GM12874 (cell line): Measurements from ENCODE around the gene MRPL43.

Experiments used
- TF ChIP-seq, protein P1 (sequence below): IDR thresholded peaks from 2 replicates; pipeline ENCODE4 v1.5.1; 2011; ENCODE audit warnings: low read depth, mild to moderate bottlenecking, control low read depth, low read length, moderate library complexity; ENCODE audit not compliant: insufficient read depth

MRPL43 gene

DNA sequence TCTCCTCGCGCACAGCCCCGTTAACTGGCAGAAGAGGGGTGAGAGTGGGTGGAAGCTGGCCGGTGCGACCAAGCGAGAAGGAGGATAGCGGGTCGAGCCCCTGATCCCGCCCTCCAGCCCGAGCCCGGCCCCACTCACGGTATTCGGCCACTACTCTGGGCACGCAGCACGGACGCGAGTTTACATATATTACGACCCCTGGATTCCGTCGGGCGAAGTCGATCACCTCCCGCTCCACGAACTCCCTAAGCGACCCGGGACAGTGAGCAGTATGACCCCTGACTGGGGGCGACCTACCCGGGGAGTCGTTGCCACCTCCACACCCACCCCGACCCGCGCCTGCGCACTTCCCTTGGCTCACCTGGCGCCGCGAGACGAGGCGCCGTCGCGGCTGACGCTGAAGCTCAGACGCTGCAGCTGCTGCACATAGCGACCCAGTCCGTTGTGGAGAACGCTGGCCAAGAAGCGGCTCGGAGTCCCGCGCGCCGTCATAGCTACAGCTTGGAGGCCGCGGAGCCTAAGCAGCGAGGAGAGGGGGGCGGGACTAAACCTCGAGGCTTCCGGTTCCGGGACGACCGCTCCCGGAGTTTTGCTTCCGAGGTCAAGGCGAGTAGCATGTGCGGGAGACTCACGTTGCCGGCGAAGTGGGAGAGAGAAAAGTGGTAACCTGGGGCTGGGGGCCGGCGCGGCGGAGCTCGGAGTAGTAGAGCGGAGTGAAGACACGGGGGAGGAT is at the start of gene MRPL43, which contains the start of gene TWNK:
Gene MRPL43 (minus strand): TSS at position 546 of the 733 bp plus-strand sequence. CDS start 54 bp downstream, at position 492.
Gene TWNK (plus strand): TSS at position 592 of the 733 bp plus-strand sequence. CDS start 668 bp downstream, outside the sequence.
- TF ChIP-seq, protein P1, sequence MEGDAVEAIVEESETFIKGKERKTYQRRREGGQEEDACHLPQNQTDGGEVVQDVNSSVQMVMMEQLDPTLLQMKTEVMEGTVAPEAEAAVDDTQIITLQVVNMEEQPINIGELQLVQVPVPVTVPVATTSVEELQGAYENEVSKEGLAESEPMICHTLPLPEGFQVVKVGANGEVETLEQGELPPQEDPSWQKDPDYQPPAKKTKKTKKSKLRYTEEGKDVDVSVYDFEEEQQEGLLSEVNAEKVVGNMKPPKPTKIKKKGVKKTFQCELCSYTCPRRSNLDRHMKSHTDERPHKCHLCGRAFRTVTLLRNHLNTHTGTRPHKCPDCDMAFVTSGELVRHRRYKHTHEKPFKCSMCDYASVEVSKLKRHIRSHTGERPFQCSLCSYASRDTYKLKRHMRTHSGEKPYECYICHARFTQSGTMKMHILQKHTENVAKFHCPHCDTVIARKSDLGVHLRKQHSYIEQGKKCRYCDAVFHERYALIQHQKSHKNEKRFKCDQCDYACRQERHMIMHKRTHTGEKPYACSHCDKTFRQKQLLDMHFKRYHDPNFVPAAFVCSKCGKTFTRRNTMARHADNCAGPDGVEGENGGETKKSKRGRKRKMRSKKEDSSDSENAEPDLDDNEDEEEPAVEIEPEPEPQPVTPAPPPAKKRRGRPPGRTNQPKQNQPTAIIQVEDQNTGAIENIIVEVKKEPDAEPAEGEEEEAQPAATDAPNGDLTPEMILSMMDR, result no peak

GRCh38 chr10:101036726-101037125 is 49.4 kb upstream of the MRPL43 start:
- TF ChIP-seq, protein P1, result no peak

DNA sequence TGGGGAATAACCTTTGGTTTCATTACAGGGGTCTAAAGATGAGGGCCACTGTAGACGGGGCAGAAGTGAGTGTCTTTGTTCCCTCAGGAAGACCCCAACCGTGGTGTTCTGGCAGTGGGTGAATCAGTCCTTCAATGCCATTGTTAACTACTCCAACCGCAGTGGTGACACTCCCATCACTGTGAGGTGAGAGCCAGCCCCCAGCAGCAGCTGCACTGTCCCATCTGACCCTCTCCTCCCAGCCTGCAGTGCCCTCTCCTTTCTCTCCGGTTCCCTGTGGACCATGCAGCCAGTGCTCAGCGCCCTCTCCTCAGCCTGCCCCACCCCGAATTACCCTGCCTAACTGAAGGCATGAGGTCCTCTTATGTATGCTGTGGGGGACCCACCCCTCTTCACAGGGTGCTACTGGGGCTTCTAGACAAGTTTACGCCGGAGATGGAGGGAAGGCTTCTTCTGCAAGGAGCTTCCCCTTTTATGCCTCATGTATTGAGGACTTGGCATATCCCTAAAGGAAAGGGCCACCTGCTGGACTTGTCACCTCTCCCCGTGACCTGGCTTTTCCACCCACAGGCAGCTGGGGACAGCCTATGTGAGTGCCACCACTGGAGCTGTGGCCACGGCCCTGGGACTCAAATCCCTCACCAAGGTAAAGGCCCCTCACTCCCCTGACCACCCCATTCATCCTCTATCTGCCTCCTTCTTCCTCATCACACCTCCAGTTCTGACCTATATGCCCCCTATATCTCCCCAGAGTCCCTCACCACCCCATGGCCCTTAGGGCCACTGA is 48.8 kb upstream of the MRPL43 start:
- TF ChIP-seq, protein P1, result no peak

- TF ChIP-seq, protein P1, result no peak
Measured at GRCh38 chr10:101035314-101035713, 48.0 kb upstream of the MRPL43 start.

- TF ChIP-seq, protein P1, result no peak
Measured at GRCh38 chr10:101033276-101033675, 46.0 kb upstream of the MRPL43 start.

DNA sequence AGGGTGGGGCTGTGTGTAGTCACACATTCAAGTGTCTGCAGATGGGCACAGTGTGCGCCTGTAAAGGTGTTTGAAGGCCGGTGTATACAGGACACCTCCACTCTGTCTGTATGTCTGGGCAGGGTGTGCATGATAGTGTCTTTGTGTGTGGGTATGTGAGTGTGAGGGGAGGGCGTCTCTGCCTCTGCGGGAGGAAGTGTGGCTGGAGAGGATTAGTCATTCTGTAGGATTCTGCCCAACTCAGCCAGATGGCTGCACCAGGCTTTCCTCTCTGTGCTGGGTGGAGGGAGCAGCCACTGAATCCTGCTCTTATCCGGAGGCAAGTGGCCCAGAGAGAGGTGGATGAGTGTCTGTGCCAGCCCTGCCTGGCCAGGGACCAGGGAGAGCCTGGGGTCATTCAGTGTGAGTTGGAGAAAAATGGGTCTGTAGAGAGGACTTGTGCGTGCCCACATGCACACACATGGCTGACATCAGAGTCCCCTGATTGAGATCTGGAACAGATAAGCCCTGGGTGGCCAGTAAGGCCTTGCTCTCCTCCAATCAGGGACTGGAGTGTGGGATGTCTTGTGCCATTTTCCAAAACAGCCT is 45.4 kb upstream of the MRPL43 start:
- TF ChIP-seq, protein P1, result no peak

DNA sequence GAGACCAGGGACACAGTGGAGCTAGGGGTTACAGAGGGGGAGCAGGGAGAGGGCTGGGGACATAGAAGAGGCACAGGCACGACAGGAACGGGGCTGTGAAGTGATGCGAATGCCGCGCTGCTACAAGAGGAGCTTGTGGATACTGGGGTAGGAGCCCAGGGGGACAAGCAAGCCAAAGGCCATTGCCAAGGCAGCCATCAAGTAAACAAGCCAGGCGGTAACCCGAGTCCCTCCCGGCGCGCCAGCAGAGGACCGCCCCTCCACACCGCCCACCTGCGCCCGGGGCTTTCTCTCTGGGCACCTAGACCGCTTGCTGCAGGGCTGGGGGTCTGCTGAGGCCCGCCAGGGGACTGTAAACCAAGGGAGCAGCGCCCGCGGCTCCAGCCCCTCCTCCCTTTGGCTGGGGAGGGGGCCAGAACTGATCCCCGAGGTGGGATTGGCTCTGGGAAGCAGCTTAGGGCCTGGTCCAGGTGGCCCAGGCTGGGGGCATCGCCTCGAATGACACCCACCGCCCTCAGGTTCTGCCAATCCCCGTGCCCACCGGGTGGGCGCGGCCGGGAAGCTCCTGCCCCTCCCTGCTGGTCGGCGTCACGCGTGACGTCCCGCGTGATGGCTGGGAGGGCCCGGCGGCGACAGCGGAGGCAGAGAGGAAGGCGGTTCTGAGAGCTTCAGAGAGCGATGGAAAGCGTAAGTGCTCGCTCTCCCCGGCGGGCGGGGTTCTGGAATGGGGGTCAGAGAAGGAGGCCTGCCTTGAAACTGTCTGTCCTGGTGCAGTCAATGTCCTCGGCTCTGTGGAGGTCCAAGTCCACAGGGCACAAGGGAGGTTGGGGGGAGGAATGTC is 44.7 kb upstream of the MRPL43 start:
- TF ChIP-seq, protein P1, result no peak
